Activated CD8-positive, alpha-beta memory T cell treated with anti-CD3 and anti-CD28 coated beads for 1 hour (primary cell): ENCODE measurements around the gene SPRY4.
A peak's percentile ranks its signal among the peaks of the same experiment; 100 is the strongest.
"Not testable (repeated sequence)": the region's sequence is repeated elsewhere in the genome, so short reads cannot be mapped to it uniquely, and the experiment has no call there.

Source experiments
- DNase-seq, 2 donors: peaks; one replicate each; pipeline ENCODE4 v3.0.0-alpha.2; 2020; ENCODE audit warnings: low read depth in 1 of 2; ENCODE audit errors: extremely low read depth in 1 of 2

The SPRY4 gene

GRCh38 chr5:142324871-142325724 is at the start of gene SPRY4:
TSS of gene SPRY4 (minus strand) at chr5:142325021. CDS start at chr5:142315108, 9,913 bp downstream.
- DNase-seq, result peak; percentile 62 to 68

- DNase-seq, result no peak
Measured at GRCh38 chr5:142368529-142368928, 43.7 kb upstream of the SPRY4 start.

GRCh38 chr5:142366007-142366406 is 41.2 kb upstream of the SPRY4 start:
- no peak for DNase-seq

GRCh38 chr5:142364251-142365145 is 39.7 kb upstream of the SPRY4 start:
- DNase-seq, result no peak

- no peak for DNase-seq
Measured at GRCh38 chr5:142363619-142363963, 38.8 kb upstream of the SPRY4 start.

- DNase-seq, result not testable (repeated sequence)
Measured at GRCh38 chr5:142362193-142362592, 37.4 kb upstream of the SPRY4 start.

GRCh38 chr5:142360607-142361120 is 35.8 kb upstream of the SPRY4 start:
- DNase-seq, result no peak

- no peak for DNase-seq
Measured at GRCh38 chr5:142360051-142360498, 35.3 kb upstream of the SPRY4 start.

- no peak for DNase-seq
Measured at GRCh38 chr5:142358648-142359047, 33.8 kb upstream of the SPRY4 start.

- DNase-seq, result no peak
Measured at GRCh38 chr5:142358121-142358520, 33.3 kb upstream of the SPRY4 start.

- no peak for DNase-seq
Measured at GRCh38 chr5:142357469-142358090, 32.8 kb upstream of the SPRY4 start.

- peak; percentile 61 to 81 for DNase-seq
Measured at GRCh38 chr5:142356716-142357468, 32.1 kb upstream of the SPRY4 start.

GRCh38 chr5:142356349-142356715 is 31.5 kb upstream of the SPRY4 start:
- DNase-seq, result no peak

GRCh38 chr5:142353071-142353472 is 28.3 kb upstream of the SPRY4 start:
- DNase-seq, result no peak

- DNase-seq, result no peak
Measured at GRCh38 chr5:142350021-142350420, 25.2 kb upstream of the SPRY4 start.

GRCh38 chr5:142346706-142347105 is 21.9 kb upstream of the SPRY4 start:
- no peak for DNase-seq

GRCh38 chr5:142344915-142345314 is 20.1 kb upstream of the SPRY4 start:
- not testable (repeated sequence) for DNase-seq

- DNase-seq, result no peak
Measured at GRCh38 chr5:142343531-142343930, 18.7 kb upstream of the SPRY4 start.

GRCh38 chr5:142342128-142342981 is 17.5 kb upstream of the SPRY4 start:
- no peak for DNase-seq
